Measurements from ENCODE around the gene GMDS.

DNA sequence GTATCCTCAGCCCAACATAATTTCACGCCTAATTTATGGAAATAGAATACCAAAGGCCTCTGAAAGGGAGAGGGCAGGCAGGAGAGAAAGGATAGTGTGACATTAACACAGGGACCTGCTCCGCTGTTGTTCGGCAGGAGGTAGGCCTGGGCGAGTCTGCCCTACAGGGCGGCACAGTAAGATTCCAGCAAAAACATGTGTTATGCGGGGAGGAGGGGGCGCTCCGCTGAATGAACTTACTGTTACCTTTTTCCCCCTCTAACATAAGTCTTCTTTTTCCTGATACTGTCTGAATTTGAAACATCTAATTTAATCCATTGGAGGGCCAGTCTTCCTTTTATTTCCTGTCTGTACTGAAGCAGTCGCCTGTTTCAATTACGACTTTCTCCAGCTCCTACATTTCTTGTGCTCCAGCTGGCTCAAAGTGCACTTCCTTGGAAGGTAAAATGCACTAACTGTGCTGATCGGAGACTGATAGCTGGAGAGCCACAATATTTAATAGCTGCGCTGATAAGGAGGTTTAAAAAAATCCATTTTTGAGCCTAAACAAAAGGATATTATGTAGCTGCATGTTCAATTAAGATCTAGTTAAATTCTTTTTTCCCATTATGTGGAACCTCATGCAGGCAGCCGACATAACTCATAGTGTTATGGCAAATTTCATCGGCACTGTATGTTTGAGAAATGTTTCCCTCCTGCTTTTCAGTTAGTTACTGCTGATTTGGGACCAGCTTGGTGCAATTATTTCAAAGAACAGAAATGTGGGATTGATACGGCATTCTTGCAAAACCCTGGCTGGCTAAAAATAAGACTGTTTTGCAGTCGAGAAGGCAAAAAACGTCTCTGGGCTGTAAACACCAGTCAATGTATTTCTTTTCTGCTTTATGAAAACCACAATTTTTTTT is 442.7 kb downstream of the GMDS start:
- TF ChIP-seq, protein P1, sequence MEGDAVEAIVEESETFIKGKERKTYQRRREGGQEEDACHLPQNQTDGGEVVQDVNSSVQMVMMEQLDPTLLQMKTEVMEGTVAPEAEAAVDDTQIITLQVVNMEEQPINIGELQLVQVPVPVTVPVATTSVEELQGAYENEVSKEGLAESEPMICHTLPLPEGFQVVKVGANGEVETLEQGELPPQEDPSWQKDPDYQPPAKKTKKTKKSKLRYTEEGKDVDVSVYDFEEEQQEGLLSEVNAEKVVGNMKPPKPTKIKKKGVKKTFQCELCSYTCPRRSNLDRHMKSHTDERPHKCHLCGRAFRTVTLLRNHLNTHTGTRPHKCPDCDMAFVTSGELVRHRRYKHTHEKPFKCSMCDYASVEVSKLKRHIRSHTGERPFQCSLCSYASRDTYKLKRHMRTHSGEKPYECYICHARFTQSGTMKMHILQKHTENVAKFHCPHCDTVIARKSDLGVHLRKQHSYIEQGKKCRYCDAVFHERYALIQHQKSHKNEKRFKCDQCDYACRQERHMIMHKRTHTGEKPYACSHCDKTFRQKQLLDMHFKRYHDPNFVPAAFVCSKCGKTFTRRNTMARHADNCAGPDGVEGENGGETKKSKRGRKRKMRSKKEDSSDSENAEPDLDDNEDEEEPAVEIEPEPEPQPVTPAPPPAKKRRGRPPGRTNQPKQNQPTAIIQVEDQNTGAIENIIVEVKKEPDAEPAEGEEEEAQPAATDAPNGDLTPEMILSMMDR (IDR thresholded peaks at IDR 0.05) = no peak
- TF ChIP-seq POLR2A (IDR thresholded peaks at IDR 0.05) = no peak

Measured in heart left ventricle (tissue), 13 donors.